HepG2 (cell line): ENCODE measurements around the gene WWC2. TPM values are rescaled to one million over a fixed set of nuclear protein-coding genes. Genes with fewer than 3 reads are reported as not detected.

Experiments
- AKAP8 ChIP-seq: sonication (generic); formaldehyde crosslinking; IDR thresholded peaks from 2 replicates; pipeline ENCODE4 v1.5.1; 2020; ENCODE audit warnings: mild to moderate bottlenecking, missing genetic modification reagents
- BRCA1 ChIP-seq: sonication (generic); formaldehyde crosslinking; IDR thresholded peaks from 2 replicates; pipeline ENCODE4 v1.4.0; 2020; ENCODE audit warnings: missing genetic modification reagents
- HDAC2 ChIP-seq: sonication (generic); formaldehyde crosslinking; IDR thresholded peaks from 2 replicates; pipeline ENCODE4 v1.4.0; 2020; ENCODE audit warnings: missing genetic modification reagents
- HNRNPUL1 ChIP-seq: fragments of 200-400 bp; formaldehyde crosslinking; IDR thresholded peaks from 2 replicates; pipeline ENCODE4 v1.6.1; 2017; ENCODE audit warnings: low read depth, mild to moderate bottlenecking, low read length, moderate library complexity
- KDM1A ChIP-seq: IDR thresholded peaks from 2 replicates; pipeline ENCODE4 v1.6.1; 2016; ENCODE audit warnings: missing compliant biosample characterization
- KLF16 ChIP-seq, 2 experiments: sonication (generic) in 1 of 2; formaldehyde crosslinking in 1 of 2; IDR thresholded peaks; 2 replicates each; pipeline versions ENCODE4 v1.6.1 to v1.8.0; 2016 to 2023; ENCODE audit warnings: missing genetic modification reagents in 2 of 2, missing compliant biosample characterization in 1 of 2
- MEF2D ChIP-seq: sonication (generic); formaldehyde crosslinking; IDR thresholded peaks from 2 replicates; pipeline ENCODE4 v1.5.1; 2020; ENCODE audit warnings: mild to moderate bottlenecking, missing genetic modification reagents
- PREB ChIP-seq: sonication (generic); formaldehyde crosslinking; IDR thresholded peaks from 2 replicates; pipeline ENCODE4 v1.4.0; 2020; ENCODE audit warnings: missing genetic modification reagents
- SNAI1 ChIP-seq: sonication (generic); formaldehyde crosslinking; IDR thresholded peaks from 2 replicates; pipeline ENCODE4 v1.5.0; 2020; ENCODE audit warnings: mild to moderate bottlenecking, missing genetic modification reagents, borderline replicate concordance
- STAT6 ChIP-seq: sonication (generic); formaldehyde crosslinking; IDR thresholded peaks from 2 replicates; pipeline ENCODE4 v1.4.0; 2020; ENCODE audit warnings: missing genetic modification reagents, mild to moderate bottlenecking, borderline replicate concordance
- ZFYVE20 ChIP-seq: sonication (generic); formaldehyde crosslinking; IDR thresholded peaks from 2 replicates; pipeline ENCODE4 v1.8.0; 2023; ENCODE audit warnings: low read depth, mild to moderate bottlenecking, moderate library complexity, missing genetic modification reagents, borderline replicate concordance
- ZNF441 ChIP-seq: sonication (generic); formaldehyde crosslinking; IDR thresholded peaks from 2 replicates; pipeline ENCODE4 v1.7.0; 2021; ENCODE audit warnings: missing genetic modification reagents, borderline replicate concordance
- ZNF558 ChIP-seq: sonication (generic); formaldehyde crosslinking; IDR thresholded peaks from 2 replicates; pipeline ENCODE4 v1.9.0; 2022; ENCODE audit warnings: mild to moderate bottlenecking, missing genetic modification reagents, borderline replicate concordance
- ZNF749 ChIP-seq: sonication (generic); formaldehyde crosslinking; IDR thresholded peaks from 2 replicates; pipeline ENCODE4 v1.8.0; 2022; ENCODE audit warnings: mild to moderate bottlenecking, missing genetic modification reagents, moderate library complexity, borderline replicate concordance
- ZNF761 ChIP-seq: sonication (generic); formaldehyde crosslinking; conservative IDR thresholded peaks from 2 replicates; pipeline ENCODE4 v1.4.0; 2020; ENCODE audit warnings: mild to moderate bottlenecking, missing genetic modification reagents
- ZNF773 ChIP-seq: sonication (generic); formaldehyde crosslinking; IDR thresholded peaks from 2 replicates; pipeline ENCODE4 v1.4.0; 2020; ENCODE audit warnings: missing genetic modification reagents, borderline replicate concordance
- ZSCAN30 ChIP-seq: sonication (generic); formaldehyde crosslinking; IDR thresholded peaks from 2 replicates; pipeline ENCODE4 v1.5.0; 2020; ENCODE audit warnings: mild to moderate bottlenecking, missing genetic modification reagents
- polyA plus RNA-seq, 8 experiments: library from polyadenylated mRNA; depleted of rRNA in 3 of 8; stranded (reverse) in 7 of 8; unstranded in 1 of 8; fragments of >200 nt; fragmentation: Illumina TruSeq in 4 of 8; extraction: Trizol in 4 of 8; gene quantifications; 2 replicates each; pipeline versions ENCODE4 v1.2.1 to v1.2.3, GENCODE V29; 2011 to 2016; ENCODE audit warnings: low read depth in 4 of 8, missing spikeins in 1 of 8, mixed read lengths in 1 of 8; ENCODE audit not compliant: insufficient read depth in 1 of 8
- total RNA-seq, 5 experiments: library from RNA; depleted of rRNA; stranded (reverse); fragments of >200 nt; fragmentation: Illumina TruSeq; extraction: Trizol; gene quantifications; 2 replicates each; pipeline ENCODE4 v1.2.3, GENCODE V29; 2016; ENCODE audit warnings: low read depth in 1 of 5
- TF ChIP-seq, protein P1 (sequence below): sonication (generic); formaldehyde crosslinking; IDR thresholded peaks from 2 replicates; pipeline ENCODE4 v1.4.0; 2020; ENCODE audit warnings: mild to moderate bottlenecking, missing genetic modification reagents, borderline replicate concordance
- TF ChIP-seq, protein P2 (sequence below): sonication (generic); formaldehyde crosslinking; IDR thresholded peaks from 2 replicates; pipeline ENCODE4 v1.5.0; 2020; ENCODE audit warnings: mild to moderate bottlenecking, missing genetic modification reagents, moderate library complexity

The WWC2 gene
- total and polyA plus RNA-seq, 2 of the 13 experiments (the other 11 are each of a cell fraction or from before 2014, with no cell fraction given) = 40.0 to 50.1 TPM

DNA sequence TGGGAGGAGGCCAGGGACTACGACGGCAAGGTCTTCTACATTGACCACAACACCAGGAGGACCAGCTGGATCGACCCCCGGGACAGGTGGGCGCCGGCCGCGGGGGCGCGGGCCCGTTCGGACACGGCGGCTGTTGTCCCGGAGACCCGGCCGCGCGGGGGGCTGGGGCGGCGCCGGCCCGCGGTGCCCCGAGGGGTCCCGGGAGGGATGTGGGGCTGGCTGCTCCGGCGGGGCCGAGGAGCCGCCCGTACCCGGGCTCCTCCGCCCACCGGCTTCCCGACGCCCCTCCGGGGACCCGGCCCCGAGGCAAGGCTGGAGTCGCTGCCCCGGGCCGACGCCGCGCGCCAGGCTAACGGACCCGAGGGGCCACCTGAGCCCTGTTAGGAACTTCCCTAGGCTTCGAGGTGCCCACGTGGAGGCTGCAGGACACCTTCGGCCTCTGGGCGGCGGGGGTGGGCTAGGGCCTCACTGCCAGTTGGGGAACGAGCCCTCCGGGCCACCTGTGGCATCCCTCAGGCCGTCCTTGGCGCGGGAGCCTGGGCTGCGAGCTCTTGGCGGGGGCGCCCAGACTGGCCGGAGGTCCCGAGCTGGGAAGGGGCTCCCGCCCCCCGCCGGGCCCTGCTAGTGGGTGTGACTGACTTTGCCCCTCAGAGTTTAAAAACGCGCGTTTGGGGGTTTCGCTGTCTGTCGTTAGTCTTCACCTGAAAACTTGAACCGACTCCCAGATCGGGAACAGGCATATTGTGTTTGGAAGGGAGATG, 660 bp downstream of the WWC2 start (continued):
- TF ChIP-seq ZFYVE20 (peak; percentile 16), ZNF441 (CRISPR knock-in tag) (no peak), ZNF761 (no peak), ZSCAN30 (CRISPR knock-in tag) (no peak), KDM1A (no peak), SNAI1 (no peak), ZNF749 (CRISPR knock-in tag) (no peak), STAT6 (CRISPR knock-in tag) (no peak), AKAP8 (CRISPR knock-in tag) (0 out of 2 replicates have a peak, but pooled peaks have one; percentile 51), MEF2D (CRISPR knock-in tag) (0 out of 2 replicates have a peak, but pooled peaks have one; percentile 40), PREB (CRISPR knock-in tag) (no peak), KLF16 (CRISPR knock-in tag; IDR thresholded peaks at IDR 0.05) (peak in 1 of 2 experiments; percentile 37; a peak in 1 of 4 replicates), ZNF558 (CRISPR knock-in tag) (no peak), BRCA1 (CRISPR knock-in tag) (no peak), HNRNPUL1 (no peak), HDAC2 (CRISPR knock-in tag) (no peak), ZNF773 (CRISPR knock-in tag) (no peak)
- TF ChIP-seq, protein P1, sequence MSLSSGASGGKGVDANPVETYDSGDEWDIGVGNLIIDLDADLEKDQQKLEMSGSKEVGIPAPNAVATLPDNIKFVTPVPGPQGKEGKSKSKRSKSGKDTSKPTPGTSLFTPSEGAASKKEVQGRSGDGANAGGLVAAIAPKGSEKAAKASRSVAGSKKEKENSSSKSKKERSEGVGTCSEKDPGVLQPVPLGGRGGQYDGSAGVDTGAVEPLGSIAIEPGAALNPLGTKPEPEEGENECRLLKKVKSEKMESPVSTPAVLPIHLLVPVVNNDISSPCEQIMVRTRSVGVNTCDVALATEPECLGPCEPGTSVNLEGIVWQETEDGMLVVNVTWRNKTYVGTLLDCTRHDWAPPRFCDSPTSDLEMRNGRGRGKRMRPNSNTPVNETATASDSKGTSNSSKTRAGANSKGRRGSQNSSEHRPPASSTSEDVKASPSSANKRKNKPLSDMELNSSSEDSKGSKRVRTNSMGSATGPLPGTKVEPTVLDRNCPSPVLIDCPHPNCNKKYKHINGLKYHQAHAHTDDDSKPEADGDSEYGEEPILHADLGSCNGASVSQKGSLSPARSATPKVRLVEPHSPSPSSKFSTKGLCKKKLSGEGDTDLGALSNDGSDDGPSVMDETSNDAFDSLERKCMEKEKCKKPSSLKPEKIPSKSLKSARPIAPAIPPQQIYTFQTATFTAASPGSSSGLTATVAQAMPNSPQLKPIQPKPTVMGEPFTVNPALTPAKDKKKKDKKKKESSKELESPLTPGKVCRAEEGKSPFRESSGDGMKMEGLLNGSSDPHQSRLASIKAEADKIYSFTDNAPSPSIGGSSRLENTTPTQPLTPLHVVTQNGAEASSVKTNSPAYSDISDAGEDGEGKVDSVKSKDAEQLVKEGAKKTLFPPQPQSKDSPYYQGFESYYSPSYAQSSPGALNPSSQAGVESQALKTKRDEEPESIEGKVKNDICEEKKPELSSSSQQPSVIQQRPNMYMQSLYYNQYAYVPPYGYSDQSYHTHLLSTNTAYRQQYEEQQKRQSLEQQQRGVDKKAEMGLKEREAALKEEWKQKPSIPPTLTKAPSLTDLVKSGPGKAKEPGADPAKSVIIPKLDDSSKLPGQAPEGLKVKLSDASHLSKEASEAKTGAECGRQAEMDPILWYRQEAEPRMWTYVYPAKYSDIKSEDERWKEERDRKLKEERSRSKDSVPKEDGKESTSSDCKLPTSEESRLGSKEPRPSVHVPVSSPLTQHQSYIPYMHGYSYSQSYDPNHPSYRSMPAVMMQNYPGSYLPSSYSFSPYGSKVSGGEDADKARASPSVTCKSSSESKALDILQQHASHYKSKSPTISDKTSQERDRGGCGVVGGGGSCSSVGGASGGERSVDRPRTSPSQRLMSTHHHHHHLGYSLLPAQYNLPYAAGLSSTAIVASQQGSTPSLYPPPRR (CRISPR knock-in tag) = no peak
- TF ChIP-seq, protein P2, sequence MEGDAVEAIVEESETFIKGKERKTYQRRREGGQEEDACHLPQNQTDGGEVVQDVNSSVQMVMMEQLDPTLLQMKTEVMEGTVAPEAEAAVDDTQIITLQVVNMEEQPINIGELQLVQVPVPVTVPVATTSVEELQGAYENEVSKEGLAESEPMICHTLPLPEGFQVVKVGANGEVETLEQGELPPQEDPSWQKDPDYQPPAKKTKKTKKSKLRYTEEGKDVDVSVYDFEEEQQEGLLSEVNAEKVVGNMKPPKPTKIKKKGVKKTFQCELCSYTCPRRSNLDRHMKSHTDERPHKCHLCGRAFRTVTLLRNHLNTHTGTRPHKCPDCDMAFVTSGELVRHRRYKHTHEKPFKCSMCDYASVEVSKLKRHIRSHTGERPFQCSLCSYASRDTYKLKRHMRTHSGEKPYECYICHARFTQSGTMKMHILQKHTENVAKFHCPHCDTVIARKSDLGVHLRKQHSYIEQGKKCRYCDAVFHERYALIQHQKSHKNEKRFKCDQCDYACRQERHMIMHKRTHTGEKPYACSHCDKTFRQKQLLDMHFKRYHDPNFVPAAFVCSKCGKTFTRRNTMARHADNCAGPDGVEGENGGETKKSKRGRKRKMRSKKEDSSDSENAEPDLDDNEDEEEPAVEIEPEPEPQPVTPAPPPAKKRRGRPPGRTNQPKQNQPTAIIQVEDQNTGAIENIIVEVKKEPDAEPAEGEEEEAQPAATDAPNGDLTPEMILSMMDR (CRISPR knock-in tag) = peak; percentile 39; the same call in 1 of the 2 replicates
